Measurements from ENCODE around the gene TTC27.

- TF ChIP-seq CTCF (IDR thresholded peaks at IDR 0.05; ENCODE audit: low read depth, low read length) (no peak), EZH2phosphoT487 (IDR thresholded peaks at IDR 0.05; ENCODE audit: low read depth) (no peak)
Measured at GRCh38 chr2:32711219-32711618, 83.4 kb downstream of the TTC27 start.
